NCI-H1436 treated with DMSO at 0.1 percent for 48 hours (cell line): ENCODE results near the gene HSPB7.
"Not testable (repeated sequence)": the region's sequence is repeated elsewhere in the genome, so short reads cannot be mapped to it uniquely, and the experiment has no call there.

Experiments used
- DNase-seq: peaks from one replicate; lab custom pipeline; 2025; lab: John Stamatoyannopoulos, UW

Gene HSPB7

GRCh38 chr1:16017461-16018303 is at the start of gene HSPB7:
Gene HSPB7 (minus strand): TSS chr1:16018043. CDS start chr1:16017963, 80 bp downstream.
- DNase-seq, result no peak

GRCh38 chr1:16067127-16067768 is 49.4 kb upstream of the HSPB7 start:
- DNase-seq, result peak; percentile 8

GRCh38 chr1:16066245-16066644 is 48.4 kb upstream of the HSPB7 start:
- DNase-seq, result no peak

- no peak for DNase-seq
These were observed 47.4 kb upstream of the HSPB7 start for GRCh38 chr1:16065269-16065576.

- DNase-seq, result no peak
These were observed 46.9 kb upstream of the HSPB7 start for GRCh38 chr1:16064536-16065268.

GRCh38 chr1:16063921-16064320 is 46.1 kb upstream of the HSPB7 start:
- no peak for DNase-seq

GRCh38 chr1:16063226-16063829 is 45.5 kb upstream of the HSPB7 start:
- no peak for DNase-seq

- not testable (repeated sequence) for DNase-seq
These were observed 44.8 kb upstream of the HSPB7 start for GRCh38 chr1:16062687-16063075.

- DNase-seq, result not testable (repeated sequence)
These were observed 44.3 kb upstream of the HSPB7 start for GRCh38 chr1:16061989-16062686.

- DNase-seq, result no peak
These were observed 43.4 kb upstream of the HSPB7 start for GRCh38 chr1:16061266-16061665.

- not testable (repeated sequence) for DNase-seq
These were observed 40.7 kb upstream of the HSPB7 start for GRCh38 chr1:16058394-16059120.

- DNase-seq, result not testable (repeated sequence)
These were observed 39.6 kb upstream of the HSPB7 start for GRCh38 chr1:16057314-16057915.

- DNase-seq, result not testable (repeated sequence)
These were observed 38.7 kb upstream of the HSPB7 start for GRCh38 chr1:16056521-16056912.

GRCh38 chr1:16055613-16056520 is 38.0 kb upstream of the HSPB7 start:
- DNase-seq, result no peak

GRCh38 chr1:16054598-16055540 is 37.0 kb upstream of the HSPB7 start:
- DNase-seq, result no peak

- DNase-seq, result no peak
These were observed 36.1 kb upstream of the HSPB7 start for GRCh38 chr1:16053781-16054502.

GRCh38 chr1:16051949-16052348 is 34.1 kb upstream of the HSPB7 start:
- not testable (repeated sequence) for DNase-seq

- no peak for DNase-seq
These were observed 33.2 kb upstream of the HSPB7 start for GRCh38 chr1:16051039-16051438.
